Measurements from ENCODE around the gene ANO2.
"Not testable (repeated sequence)": the region's sequence is repeated elsewhere in the genome, so short reads cannot be mapped to it uniquely, and the experiment has no call there.

ANO2 gene

DNA sequence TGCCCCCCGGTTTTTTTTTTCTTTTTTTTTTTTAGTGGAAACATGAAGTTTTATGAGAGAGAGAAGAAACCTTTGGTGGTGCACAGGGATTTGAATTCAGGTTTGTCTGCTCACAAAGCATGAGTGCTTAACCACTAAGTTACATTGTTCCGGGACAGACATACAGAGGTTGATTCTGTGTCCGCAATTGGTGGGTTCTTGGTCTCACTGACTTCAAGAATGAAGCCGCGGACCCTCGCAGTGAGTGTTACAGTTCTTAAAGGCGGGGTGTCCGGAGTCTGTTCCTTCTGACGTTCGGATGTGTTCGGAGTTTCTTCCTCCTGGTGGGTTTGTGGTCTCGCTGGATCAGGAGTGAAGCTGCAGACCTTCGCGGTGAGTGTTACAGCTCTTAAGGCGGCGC, 57.2 kb downstream of the ANO2 start:
- not testable (repeated sequence) for DNase-seq (ENCODE audit: low spot score)

DNA sequence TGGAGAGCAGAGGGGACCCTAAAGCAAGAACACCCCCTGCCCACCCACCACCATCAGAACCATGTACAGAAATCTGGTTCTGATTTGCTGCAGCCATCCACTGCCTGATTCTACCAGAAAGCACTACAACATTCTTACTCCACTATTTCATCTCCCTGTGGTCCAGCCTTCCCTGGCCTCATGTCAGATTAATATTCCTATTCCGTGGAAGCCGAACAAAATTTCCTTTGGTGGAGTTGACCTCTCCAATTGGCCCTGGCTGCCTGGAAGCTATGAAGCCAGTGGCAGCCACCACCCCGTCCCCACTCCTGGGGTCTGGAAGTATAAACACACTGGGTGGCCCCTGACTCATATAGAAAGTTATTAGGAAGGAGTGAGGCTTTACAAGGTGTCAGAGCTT, 60.2 kb downstream of the ANO2 start:
- no peak for DNase-seq (ENCODE audit: low spot score)

DNA sequence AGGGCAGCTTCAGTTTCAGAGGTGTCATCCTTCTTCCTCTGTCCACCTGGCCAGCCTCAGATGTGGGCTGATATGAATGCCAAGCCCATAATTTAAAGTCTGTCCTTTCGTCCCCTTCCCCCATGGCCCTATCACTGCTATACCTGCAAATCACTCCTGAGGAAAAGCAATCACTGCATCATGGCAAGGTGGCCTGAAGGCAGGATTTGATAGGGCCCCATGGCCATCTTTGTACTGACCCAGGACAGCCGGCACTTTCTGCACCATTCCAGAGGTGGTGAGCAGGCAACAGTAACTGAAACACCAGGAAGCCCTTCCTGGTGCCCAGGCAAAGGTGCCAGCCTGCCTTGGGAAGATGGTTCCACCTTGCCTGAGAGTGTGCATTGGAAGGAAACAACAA, 60.8 kb downstream of the ANO2 start:
- no peak for DNase-seq (ENCODE audit: low spot score)

DNA sequence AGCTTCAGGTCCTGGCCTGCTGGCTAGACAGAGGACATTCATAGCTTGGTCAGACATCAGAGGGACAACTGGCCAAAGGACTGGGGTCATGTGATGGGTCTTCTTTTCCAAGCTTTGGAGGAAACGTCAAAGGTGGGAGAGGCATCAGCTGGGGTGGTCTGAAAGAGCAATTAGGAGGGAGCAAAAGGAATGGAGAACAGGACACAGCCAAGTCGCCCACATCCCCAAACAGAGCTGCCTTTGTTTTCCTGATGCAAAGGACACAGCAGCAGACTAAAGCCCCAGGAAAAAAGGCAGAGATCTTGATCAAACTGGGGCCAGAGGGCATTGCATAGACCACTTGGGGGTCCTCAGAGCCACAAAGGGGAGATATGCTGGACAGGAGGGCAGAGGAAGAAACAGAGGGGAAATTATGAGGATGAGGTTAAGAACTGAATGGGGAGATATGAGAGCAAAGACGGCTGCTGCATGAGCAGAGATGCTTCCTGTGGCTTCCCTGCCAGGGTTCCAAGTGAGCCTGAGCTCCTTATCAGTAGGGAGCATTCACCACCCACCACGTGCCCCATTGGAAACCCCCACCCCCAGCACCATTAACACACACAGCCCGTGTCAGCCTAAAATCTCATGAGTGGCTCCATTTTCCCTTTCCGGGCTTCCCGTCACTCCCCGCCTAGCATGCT, 62.4 kb downstream of the ANO2 start:
- no peak for DNase-seq (ENCODE audit: low spot score)

DNA sequence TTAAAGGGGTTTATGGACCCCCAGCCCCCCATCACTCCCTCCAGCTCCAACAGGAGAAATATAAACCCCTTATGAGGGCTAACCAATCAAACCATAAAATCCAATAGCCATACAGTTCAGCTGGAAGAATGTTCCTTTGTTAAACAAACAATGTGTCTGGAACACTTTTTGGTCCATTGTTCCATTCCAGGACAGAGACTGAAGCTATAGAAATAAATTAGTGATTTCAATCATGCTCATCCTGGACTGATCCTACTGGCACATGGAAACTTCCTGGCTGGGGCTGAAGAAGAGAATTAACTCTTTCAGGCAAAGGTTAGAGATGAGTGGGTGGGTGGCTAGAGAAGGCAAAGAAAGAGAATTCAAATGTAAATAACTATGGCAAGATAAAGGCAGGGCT, 63.4 kb downstream of the ANO2 start:
- DNase-seq (ENCODE audit: low spot score): no peak

DNA sequence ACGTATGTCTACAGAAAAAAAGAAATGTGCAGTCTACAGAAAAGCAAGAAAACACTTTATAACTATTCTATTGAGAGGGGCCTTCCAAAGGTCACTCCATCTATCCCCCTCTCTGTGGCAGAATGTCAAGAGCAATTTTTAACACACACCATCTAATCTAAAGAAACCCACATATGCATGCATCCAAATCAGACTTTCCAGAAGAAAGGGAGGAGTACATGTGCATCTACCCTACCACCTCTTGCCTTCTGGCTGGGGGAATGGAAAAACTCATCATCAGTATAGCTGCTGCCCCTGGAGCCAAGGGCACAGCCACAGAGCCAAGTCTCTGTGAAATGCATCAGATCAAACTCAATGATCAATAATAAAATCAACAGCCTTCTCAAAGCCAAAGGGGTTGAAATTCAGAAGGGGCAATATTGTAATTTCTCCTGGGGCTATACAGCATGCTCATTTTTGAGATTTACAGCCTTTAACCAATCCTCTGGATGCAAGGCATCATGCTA, 63.9 kb downstream of the ANO2 start:
- no peak for DNase-seq (ENCODE audit: low spot score)

DNA sequence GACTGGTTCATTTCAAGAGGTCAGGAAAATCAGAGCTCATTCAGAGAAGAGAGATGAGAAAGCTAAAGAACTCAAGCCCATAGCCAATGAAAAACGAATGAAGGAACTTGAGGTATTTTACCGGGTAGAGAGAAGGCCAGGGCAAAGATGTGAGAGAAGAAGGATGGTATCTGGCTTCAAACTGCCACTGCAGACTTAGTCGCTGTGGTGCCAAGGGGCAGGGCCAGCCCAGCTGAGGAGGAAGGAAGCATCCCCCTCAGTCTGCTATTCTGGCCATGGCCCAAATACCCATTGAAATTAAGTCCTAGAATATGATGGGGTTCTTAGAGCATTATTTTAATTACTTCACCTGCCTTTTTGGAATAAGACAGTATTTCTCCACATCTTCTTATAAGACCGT, 69.2 kb downstream of the ANO2 start:
- no peak for DNase-seq (ENCODE audit: low spot score)

GRCh38 chr12:5874514-5874913, 70.5 kb downstream of the ANO2 start:
- DNase-seq (ENCODE audit: low spot score): no peak

GRCh38 chr12:5873281-5873919, 71.7 kb downstream of the ANO2 start:
- no peak for DNase-seq (ENCODE audit: low spot score)

DNA sequence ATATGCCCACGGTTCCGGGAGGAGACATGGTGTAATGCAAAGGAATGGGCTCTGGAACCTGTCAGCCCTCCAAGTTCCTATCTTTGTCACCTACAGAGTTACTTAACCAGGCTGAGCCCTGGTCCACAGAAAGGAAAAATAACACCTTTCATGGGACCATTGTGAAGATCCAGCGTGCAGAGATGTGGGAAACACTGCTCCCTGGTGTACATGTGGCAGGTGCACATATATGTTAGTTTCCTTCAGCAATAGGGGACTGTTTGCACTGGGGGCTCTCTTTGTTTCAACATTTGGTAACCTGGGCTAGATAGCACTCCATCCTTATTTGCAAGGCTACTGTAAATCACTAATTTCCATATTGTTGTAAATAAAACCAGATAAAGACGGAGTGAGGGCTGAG, 72.3 kb downstream of the ANO2 start:
- DNase-seq (ENCODE audit: low spot score): peak; percentile 64

GRCh38 chr12:5871741-5872140, 73.3 kb downstream of the ANO2 start:
- DNase-seq (ENCODE audit: low spot score): no peak

DNA sequence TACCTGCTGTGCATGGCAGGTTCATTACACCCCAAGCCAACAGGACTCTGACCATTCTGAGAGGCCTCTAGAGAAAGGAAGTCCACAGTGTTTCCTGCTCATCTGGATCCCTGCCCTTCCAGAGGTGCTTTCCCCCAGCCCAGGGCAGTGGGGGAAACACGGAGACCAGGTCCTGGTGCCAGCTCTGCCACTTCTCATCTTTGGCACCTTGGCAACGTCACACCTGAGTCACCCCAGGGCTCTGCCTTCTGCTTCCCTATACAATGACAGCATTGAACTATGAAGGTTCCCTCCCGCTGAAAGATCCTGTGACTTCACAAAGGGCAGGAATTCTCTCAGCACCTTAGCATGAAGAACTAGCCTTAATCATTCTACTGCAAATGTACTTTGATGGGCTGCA, 74.9 kb downstream of the ANO2 start:
- peak; percentile 22 for DNase-seq (ENCODE audit: low spot score)

- no peak for DNase-seq (ENCODE audit: low spot score)
These were observed 76.3 kb downstream of the ANO2 start for GRCh38 chr12:5868625-5869295.

- no peak for DNase-seq (ENCODE audit: low spot score)
These were observed 79.7 kb downstream of the ANO2 start for GRCh38 chr12:5865397-5865796.

DNA sequence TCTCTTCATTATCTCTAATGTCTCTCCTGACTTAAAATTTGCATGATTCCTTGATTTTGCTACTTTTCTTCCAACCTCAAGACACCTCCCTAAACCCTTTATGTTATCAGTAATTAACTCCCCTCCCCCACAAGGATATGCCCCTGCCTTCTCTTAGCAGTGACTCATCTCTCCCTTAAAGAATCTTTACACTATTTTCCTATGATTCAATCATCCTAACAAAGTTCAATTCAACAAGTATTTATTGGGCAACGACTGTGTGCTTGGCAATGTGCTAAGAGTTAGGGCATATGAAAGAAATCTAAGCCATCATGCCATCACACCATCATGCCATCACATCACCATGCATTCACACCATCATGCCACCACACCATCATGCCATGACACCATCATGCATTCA, 80.1 kb downstream of the ANO2 start:
- DNase-seq (ENCODE audit: low spot score): no peak

GRCh38 chr12:5864301-5864700, 80.8 kb downstream of the ANO2 start:
- no peak for DNase-seq (ENCODE audit: low spot score)

DNA sequence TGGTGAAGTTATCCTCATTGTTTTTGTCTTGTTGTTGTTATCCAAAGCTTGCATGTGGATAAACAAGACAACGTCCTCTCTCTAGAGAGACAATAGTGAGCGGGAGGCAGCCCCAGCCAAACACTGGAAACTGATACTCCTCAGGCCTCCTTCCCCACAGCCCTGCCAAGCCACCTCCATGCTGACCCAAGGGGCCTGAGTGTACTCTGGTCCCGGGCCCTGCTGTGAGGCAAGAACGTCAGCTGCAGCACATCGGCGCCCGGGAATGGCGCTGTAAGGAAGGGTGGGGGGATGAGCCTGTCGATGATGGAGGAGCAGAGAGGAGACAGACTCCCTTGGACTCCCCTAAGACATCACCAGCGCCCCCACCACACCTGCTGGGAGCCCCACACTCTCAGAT, 83.6 kb downstream of the ANO2 start:
- no peak for DNase-seq (ENCODE audit: low spot score)

GRCh38 chr12:5856692-5857091, 88.4 kb downstream of the ANO2 start:
- DNase-seq (ENCODE audit: low spot score): no peak

DNA sequence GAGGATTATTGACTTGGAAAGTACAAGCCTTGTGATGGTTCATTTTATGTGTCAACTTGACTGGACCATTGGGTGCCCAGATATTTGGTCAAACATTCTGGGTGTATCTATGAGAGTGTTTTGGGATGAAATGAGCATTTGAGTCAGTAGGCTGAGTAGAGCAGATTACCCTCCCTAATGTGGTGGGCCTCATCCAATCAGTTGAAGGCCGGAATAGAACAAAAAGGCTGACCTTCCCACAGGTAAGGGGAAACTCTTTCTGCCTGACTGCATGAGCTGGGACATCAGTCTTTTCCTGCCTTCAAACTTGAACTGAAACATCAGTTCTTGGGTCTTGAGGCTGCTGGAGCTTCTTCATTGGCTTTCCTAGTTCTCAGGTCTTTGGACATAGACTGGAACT, 98.1 kb downstream of the ANO2 start:
- DNase-seq (ENCODE audit: low spot score): no peak

DNA sequence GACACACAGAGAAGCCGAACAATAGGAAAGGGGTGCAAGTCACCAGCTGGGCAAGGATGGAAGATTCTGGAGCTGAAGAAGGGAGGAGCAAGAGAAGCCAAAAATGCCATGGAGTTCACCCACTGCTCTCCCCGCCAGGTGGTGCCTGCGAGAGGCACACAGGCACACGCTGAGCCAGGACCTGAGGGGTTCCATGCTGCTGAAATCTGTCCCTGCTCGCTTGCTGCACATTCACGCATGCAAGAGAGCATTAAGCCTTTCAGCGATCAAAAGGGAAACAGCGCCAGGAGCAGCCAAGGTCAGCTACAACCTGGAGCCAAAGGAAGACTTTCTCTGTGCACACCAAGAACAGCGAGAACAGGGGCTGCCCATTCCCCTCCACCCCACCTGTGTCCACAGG, 104.1 kb downstream of the ANO2 start:
- no peak for DNase-seq (ENCODE audit: low spot score)

DNA sequence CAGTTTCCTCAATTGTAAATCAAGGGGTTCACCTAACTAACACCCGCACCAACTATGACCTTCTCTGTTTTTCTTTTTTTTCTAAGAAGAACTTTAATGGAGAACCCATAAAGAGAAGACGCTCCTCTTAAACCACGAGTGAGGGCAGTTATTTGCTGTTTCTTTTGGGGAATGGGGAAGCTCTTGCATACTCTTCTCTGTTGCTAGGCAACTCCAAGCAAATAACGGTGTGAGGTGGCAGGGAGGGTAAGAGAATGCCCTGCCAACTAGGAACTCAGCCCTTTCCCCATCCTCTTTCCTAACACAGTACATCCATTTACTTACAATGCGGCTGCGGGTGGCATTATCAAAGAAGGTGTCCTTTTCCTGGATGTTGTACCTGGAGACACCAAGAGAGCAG, 114.9 kb downstream of the ANO2 start:
- DNase-seq (ENCODE audit: low spot score): no peak

DNA sequence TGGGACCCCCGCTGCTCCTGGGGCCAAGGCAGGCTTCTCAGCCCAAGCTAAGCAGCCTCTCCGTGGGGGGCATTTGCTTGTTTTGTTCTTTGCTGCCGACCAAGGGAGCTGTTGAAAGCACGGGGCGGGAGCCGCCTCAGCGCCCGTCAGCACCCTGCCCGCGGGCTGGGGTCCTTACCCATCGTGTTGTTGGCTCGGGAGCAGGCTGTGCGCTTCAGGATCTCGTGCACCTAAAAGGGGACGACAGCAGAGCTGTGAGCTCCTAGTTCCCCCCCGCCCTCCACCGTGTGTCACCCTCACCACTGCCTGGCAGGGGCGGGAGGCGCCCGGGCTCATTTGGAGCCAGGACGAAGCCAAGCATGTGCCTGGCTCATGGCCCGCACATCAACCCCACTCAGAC, 117.5 kb downstream of the ANO2 start:
- no peak for DNase-seq (ENCODE audit: low spot score)

GRCh38 chr12:5825761-5826160, 119.3 kb downstream of the ANO2 start:
- not testable (repeated sequence) for DNase-seq (ENCODE audit: low spot score)
